ENCODE results near the gene SCD.

The SCD gene

GRCh38 chr10:100383251-100383650, 36.2 kb downstream of the SCD start:
- TF ChIP-seq GATA3 (IDR thresholded peaks at IDR 0.05; ENCODE audit: low read depth, low read length), result no peak
- no peak for TF ChIP-seq GATA2 (IDR thresholded peaks at IDR 0.05; ENCODE audit: low read depth, low read length)

- no peak for TF ChIP-seq GATA2 (IDR thresholded peaks at IDR 0.05; ENCODE audit: low read depth, low read length)
- TF ChIP-seq GATA3 (IDR thresholded peaks at IDR 0.05; ENCODE audit: low read depth, low read length), result no peak
Observed at GRCh38 chr10:100391163-100392002, 44.4 kb downstream of the SCD start.

- TF ChIP-seq GATA2 (IDR thresholded peaks at IDR 0.05; ENCODE audit: low read depth, low read length), result no peak
- no peak for TF ChIP-seq GATA3 (IDR thresholded peaks at IDR 0.05; ENCODE audit: low read depth, low read length)
Observed at GRCh38 chr10:100392686-100393003, 45.6 kb downstream of the SCD start.

GRCh38 chr10:100395626-100396025, 48.6 kb downstream of the SCD start:
- TF ChIP-seq GATA3 (IDR thresholded peaks at IDR 0.05; ENCODE audit: low read depth, low read length), result no peak
- TF ChIP-seq GATA2 (IDR thresholded peaks at IDR 0.05; ENCODE audit: low read depth, low read length), result no peak

- TF ChIP-seq GATA3 (IDR thresholded peaks at IDR 0.05; ENCODE audit: low read depth, low read length) (no peak), GATA2 (IDR thresholded peaks at IDR 0.05; ENCODE audit: low read depth, low read length) (no peak)
Observed at GRCh38 chr10:100396605-100397004, 49.6 kb downstream of the SCD start.

GRCh38 chr10:100401631-100402328, 54.7 kb downstream of the SCD start:
- no peak for TF ChIP-seq GATA3 (IDR thresholded peaks at IDR 0.05; ENCODE audit: low read depth, low read length)
- no peak for TF ChIP-seq GATA2 (IDR thresholded peaks at IDR 0.05; ENCODE audit: low read depth, low read length)

GRCh38 chr10:100403734-100404133, 56.7 kb downstream of the SCD start:
- TF ChIP-seq GATA3 (IDR thresholded peaks at IDR 0.05; ENCODE audit: low read depth, low read length), result no peak
- no peak for TF ChIP-seq GATA2 (IDR thresholded peaks at IDR 0.05; ENCODE audit: low read depth, low read length)

GRCh38 chr10:100413173-100413572, 66.1 kb downstream of the SCD start:
- TF ChIP-seq GATA2 (IDR thresholded peaks at IDR 0.05; ENCODE audit: low read depth, low read length) (no peak), GATA3 (IDR thresholded peaks at IDR 0.05; ENCODE audit: low read depth, low read length) (no peak)

All from SH-SY5Y (cell line).